OCI-LY7 (cell line): ENCODE data around the gene CCSER2. TPM values are rescaled to one million over a fixed set of nuclear protein-coding genes. Genes with fewer than 3 reads are reported as not detected.
"Not testable (repeated sequence)": the region's sequence is repeated elsewhere in the genome, so short reads cannot be mapped to it uniquely, and the experiment has no call there.

Experiments used
- BruUV-seq: library from RNA; stranded (reverse); fragments of 400-500 nt; replicated peaks from 2 replicates; lab custom pipeline; 2021; lab: Mats Ljungman, UMichigan
- CTCF ChIA-PET: fragments of 300-600 bp; sonication (Branson Sonifier 250); formaldehyde crosslinking; loops from one replicate; lab custom pipeline; 2022; ENCODE audit warnings: antibody characterized with exemption; ENCODE audit not compliant: unreplicated experiment; lab: Charles Lee
- POLR2A ChIA-PET: fragments of 300-600 bp; sonication (Branson Sonifier 250); formaldehyde crosslinking; loops from one replicate; lab custom pipeline; 2022; ENCODE audit warnings: antibody characterized with exemption; lab: Charles Lee
- DNase-seq: peaks from one replicate; pipeline ENCODE4 v3.0.0-alpha.2; 2015; ENCODE audit warnings: low spot score
- H2AFZ ChIP-seq: fragments of 200-600 bp; sonication (generic), shearing (Covaris generic); 2 replicates; pipeline ENCODE4 v1.6.1; 2014; ENCODE audit warnings: mild to moderate bottlenecking, antibody characterized with exemption, low read length, moderate library complexity
- H3K27ac ChIP-seq: fragments of 200-600 bp; sonication (generic); 2 replicates; pipeline ENCODE4 v1.5.1; 2014; ENCODE audit warnings: mixed run types, low read depth, mild to moderate bottlenecking, moderate library complexity, low read length, inconsistent platforms; ENCODE audit not compliant: poor library complexity, severe bottlenecking
- H3K36me3 ChIP-seq: fragments of 200-600 bp; sonication (generic); 2 replicates; pipeline ENCODE4 v1.6.1; 2014; ENCODE audit warnings: mild to moderate bottlenecking, antibody characterized with exemption, low read length, moderate library complexity, mixed read lengths; ENCODE audit not compliant: insufficient read depth
- H3K4me1 ChIP-seq: fragments of 200-600 bp; sonication (generic); 2 replicates; pipeline ENCODE4 v1.5.1; 2014; ENCODE audit warnings: mild to moderate bottlenecking, low read length; ENCODE audit not compliant: insufficient read depth, poor library complexity, severe bottlenecking
- H3K4me2 ChIP-seq: fragments of 200-600 bp; sonication (generic); 2 replicates; pipeline ENCODE4 v1.6.1; 2014; ENCODE audit warnings: mild to moderate bottlenecking, low read length
- H3K4me3 ChIP-seq: fragments of 200-600 bp; sonication (generic); 2 replicates; pipeline ENCODE4 v1.5.1; 2014; ENCODE audit warnings: mild to moderate bottlenecking, low read depth, low read length; ENCODE audit not compliant: poor library complexity, severe bottlenecking
- H3K79me2 ChIP-seq: fragments of 200-600 bp; sonication (generic); 2 replicates; pipeline ENCODE4 v1.6.1; 2016; ENCODE audit warnings: low read depth, mild to moderate bottlenecking, low read length, moderate library complexity, mixed read lengths; ENCODE audit not compliant: insufficient read depth
- H3K9me2 ChIP-seq: fragments of 200-600 bp; sonication (generic); 2 replicates; pipeline ENCODE4 v1.6.1; 2016; ENCODE audit warnings: mild to moderate bottlenecking, low read length, mixed read lengths; ENCODE audit not compliant: insufficient read depth
- H3K9me3 ChIP-seq: fragments of 200-600 bp; sonication (generic); 2 replicates; pipeline ENCODE4 v1.6.1; 2014; ENCODE audit warnings: mild to moderate bottlenecking, mixed run types, low read length, mixed read lengths
- H4K20me1 ChIP-seq: fragments of 200-600 bp; sonication (generic); 2 replicates; pipeline ENCODE4 v1.6.1; 2014; ENCODE audit warnings: mild to moderate bottlenecking, antibody characterized with exemption, low read length, moderate library complexity, mixed read lengths; ENCODE audit not compliant: insufficient read depth
- EZH2phosphoT487 ChIP-seq: fragments of 200-600 bp; sonication (generic); IDR thresholded peaks from 2 replicates; pipeline ENCODE4 v1.6.1; 2018; ENCODE audit warnings: low read depth, borderline replicate concordance, mild to moderate bottlenecking, mixed run types, antibody characterized with exemption, low read length, moderate library complexity, mixed read lengths
- intact Hi-C: fragments of 100-400 bp; cut with micrococcal nuclease; formaldehyde crosslinking; loops from one replicate; pipeline ENCODE4 v1.10.0; 2022; ENCODE audit not compliant: unreplicated experiment
- total RNA-seq, 2 experiments: library from RNA; depleted of rRNA in 1 of 2; stranded (reverse); fragments of >200 nt in 1 of 2; shearing (Covaris generic) in 1 of 2; gene quantifications; 2 replicates each; pipeline ENCODE4 v1.2.3, GENCODE V29; 2014 to 2022
- TF ChIP-seq, protein P1 (sequence below): fragments of 200-600 bp; sonication (generic); conservative IDR thresholded peaks from 2 replicates; pipeline ENCODE4 v1.5.1; 2014; ENCODE audit warnings: mild to moderate bottlenecking, antibody characterized with exemption, low read length, moderate library complexity, mixed read lengths

Gene CCSER2
- total RNA-seq, 2 experiments from 2014 or later = 15.9 to 30.1 TPM

DNA sequence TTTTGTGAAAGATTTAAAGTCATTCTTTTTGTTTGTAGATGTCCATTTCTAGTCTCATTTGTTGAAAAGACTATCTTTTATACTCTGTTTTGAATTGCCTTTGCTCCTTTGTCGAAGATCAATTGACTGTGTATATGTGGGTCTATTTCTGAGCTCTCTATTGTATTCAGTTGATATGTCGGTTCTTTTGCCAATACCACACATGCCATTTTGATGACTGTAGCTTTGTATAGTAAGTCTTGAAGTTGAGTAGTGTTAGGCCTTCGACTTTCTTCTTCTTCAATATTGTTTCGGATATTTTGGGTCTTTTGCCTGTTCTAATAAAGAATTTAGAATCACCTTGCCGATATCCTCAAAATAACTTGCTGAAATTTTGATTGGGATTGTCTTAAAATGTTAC is 104.5 kb downstream of the CCSER2 start:
- intact Hi-C loops = no loop called here
- Histone ChIP-seq H3K9me2 (no peaks in the 10 kb centered on the region), H2AFZ (no peak overlapping the region), H4K20me1 (no peaks in the 10 kb centered on the region), H3K36me3 (no peaks in the 10 kb centered on the region), H3K4me3 (no peak overlapping the region), H3K4me2 (no peak overlapping the region), H3K4me1 (peaks cover 4% of the 10 kb centered on the region), H3K79me2 (no peaks in the 10 kb centered on the region), H3K9me3 (no peaks in the 10 kb centered on the region), H3K27ac (no peak overlapping the region)
- BruUV-seq = no TSS peak
- TF ChIP-seq, protein P1, sequence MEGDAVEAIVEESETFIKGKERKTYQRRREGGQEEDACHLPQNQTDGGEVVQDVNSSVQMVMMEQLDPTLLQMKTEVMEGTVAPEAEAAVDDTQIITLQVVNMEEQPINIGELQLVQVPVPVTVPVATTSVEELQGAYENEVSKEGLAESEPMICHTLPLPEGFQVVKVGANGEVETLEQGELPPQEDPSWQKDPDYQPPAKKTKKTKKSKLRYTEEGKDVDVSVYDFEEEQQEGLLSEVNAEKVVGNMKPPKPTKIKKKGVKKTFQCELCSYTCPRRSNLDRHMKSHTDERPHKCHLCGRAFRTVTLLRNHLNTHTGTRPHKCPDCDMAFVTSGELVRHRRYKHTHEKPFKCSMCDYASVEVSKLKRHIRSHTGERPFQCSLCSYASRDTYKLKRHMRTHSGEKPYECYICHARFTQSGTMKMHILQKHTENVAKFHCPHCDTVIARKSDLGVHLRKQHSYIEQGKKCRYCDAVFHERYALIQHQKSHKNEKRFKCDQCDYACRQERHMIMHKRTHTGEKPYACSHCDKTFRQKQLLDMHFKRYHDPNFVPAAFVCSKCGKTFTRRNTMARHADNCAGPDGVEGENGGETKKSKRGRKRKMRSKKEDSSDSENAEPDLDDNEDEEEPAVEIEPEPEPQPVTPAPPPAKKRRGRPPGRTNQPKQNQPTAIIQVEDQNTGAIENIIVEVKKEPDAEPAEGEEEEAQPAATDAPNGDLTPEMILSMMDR = no peak
- TF ChIP-seq EZH2phosphoT487 = no peak
- ChIA-PET CTCF (no interaction called here), POLR2A (no interaction called here)
- DNase-seq = no peak

DNA sequence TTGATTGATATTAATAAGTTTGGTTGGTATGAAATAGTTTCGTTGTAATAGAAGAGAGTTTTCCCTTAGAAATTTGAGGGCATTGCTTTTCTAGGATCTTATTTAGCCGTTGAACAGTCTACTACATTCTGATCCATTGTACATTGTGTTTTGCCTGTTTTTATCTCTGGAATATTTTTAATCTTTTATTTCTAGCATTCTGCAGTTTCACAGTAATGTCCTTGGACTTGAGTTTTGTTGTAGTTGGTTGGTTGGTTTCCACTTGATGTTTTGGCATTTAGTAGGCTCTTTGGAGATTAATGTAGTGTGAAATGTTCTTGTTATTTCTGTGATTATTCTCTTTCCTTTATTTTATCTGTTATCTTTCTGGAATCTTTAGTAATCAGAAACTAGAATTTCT is 112.4 kb downstream of the CCSER2 start:
- Histone ChIP-seq H3K36me3 (no peaks in the 10 kb centered on the region), H4K20me1 (no peaks in the 10 kb centered on the region), H3K4me1 (no peaks in the 10 kb centered on the region), H3K4me3 (no peak overlapping the region), H3K9me3 (peaks cover 6% of the 10 kb centered on the region; the same call in 1 of the 2 replicates), H3K4me2 (no peak overlapping the region), H2AFZ (no peak overlapping the region), H3K27ac (no peak overlapping the region), H3K9me2 (no peaks in the 10 kb centered on the region), H3K79me2 (no peaks in the 10 kb centered on the region)
- ChIA-PET POLR2A (no interaction called here), CTCF (no interaction called here)
- TF ChIP-seq EZH2phosphoT487 = no peak
- TF ChIP-seq, protein P1 = no peak
- intact Hi-C loops = no loop called here
- no TSS peak for BruUV-seq
- no peak for DNase-seq

DNA sequence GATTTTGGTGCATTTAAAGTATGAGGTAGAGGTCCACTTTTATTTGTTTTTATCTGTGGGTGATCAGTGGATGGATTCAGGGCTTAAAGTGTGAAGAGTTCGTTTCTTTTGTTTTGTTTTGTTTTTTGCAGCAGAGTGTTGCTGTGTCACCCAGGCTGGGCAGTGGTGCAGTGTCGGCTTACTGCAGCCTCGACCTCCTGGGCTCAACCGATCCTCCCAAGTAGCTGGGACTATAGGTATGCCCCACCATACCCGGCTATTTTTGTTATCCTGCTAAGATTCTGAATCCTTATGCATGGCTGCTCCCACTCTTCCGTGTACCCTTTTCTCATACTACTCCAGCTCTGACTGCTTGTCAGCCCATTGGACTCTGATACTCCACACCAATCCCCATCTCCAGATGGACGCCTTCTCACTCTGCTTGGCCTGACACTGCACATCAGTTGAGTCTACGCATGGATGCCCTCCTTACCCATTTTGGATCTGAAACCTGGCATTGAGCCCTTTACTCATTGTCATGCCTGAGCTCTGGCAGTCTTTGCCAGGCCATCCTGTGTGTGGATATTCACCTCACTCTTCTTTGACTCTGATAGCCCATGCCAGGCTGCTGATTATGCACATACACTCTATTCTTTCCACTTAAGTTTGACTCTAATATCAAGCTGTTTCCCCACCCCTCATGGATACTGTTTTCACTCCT is 119.5 kb downstream of the CCSER2 start:
- ChIA-PET POLR2A (no interaction called here), CTCF (no interaction called here)
- intact Hi-C loops = no loop called here
- H3K9me2 ChIP-seq = no peaks in the 10 kb centered on the region
- no peak for TF ChIP-seq EZH2phosphoT487
- TF ChIP-seq, protein P1 = no peak
- no peak overlapping the region for H2AFZ ChIP-seq
- H3K4me2 ChIP-seq = no peak overlapping the region
- no peaks in the 10 kb centered on the region for H4K20me1 ChIP-seq
- H3K4me1 ChIP-seq = no peaks in the 10 kb centered on the region
- no peak overlapping the region for H3K27ac ChIP-seq
- BruUV-seq = no TSS peak
- H3K79me2 ChIP-seq = no peaks in the 10 kb centered on the region
- no peaks in the 10 kb centered on the region for H3K9me3 ChIP-seq
- H3K36me3 ChIP-seq = no peaks in the 10 kb centered on the region
- no peak overlapping the region for H3K4me3 ChIP-seq
- no peak for DNase-seq

DNA sequence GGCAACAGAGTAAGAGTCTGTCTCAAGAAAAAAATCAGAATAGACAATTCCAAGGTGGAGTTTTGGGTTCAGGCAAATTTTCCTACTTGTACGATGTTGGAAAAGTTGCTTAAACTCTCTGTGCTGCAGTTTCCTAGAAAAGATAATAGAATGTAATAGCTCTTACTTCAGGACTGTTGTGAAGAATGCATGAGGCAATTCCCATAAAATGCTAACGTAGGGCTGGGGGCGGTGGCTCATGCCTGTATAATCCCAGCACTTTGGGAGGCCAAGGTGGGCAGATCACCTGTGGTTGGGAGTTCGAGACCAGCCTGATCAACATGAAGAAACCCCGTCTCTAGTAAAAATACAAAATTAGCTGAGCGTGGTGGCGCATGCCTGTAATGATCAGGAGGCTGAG is 121.0 kb downstream of the CCSER2 start:
- H3K36me3 ChIP-seq, BruUV-seq, H2AFZ ChIP-seq, H4K20me1 ChIP-seq, H3K9me2 ChIP-seq, H3K79me2 ChIP-seq, H3K4me3 ChIP-seq, H3K27ac ChIP-seq, intact Hi-C loops, H3K9me3 ChIP-seq, H3K4me1 ChIP-seq, H3K4me2 ChIP-seq, POLR2A ChIA-PET, CTCF ChIA-PET, DNase-seq: not testable (repeated sequence)
